Tongue (tissue), 2 donors: ENCODE data around the gene ECI1. TPM values are rescaled to one million over a fixed set of nuclear protein-coding genes. Genes with fewer than 3 reads are reported as not detected.
A peak's percentile ranks its signal among the peaks of the same experiment; 100 is the strongest.

ENCODE experiments used
- DNase-seq: peaks from one replicate; pipeline ENCODE4 v3.0.0-alpha.2; 2015
- total RNA-seq: library from RNA; depleted of rRNA; stranded (reverse); fragments of >200 nt; gene quantifications from one replicate; pipeline ENCODE4 v1.2.3, GENCODE V29; 2014

The ECI1 gene, protein sequence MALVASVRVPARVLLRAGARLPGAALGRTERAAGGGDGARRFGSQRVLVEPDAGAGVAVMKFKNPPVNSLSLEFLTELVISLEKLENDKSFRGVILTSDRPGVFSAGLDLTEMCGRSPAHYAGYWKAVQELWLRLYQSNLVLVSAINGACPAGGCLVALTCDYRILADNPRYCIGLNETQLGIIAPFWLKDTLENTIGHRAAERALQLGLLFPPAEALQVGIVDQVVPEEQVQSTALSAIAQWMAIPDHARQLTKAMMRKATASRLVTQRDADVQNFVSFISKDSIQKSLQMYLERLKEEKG
- 83.7 TPM for total RNA-seq

GRCh38 chr16:2251296-2252111, at the start of gene ECI1:
Gene ECI1, minus strand, starts transcription at chr16:2251587. Its CDS starts 21 bp downstream, at chr16:2251566.
- DNase-seq: peak; percentile 97

GRCh38 chr16:2299915-2300192, 48.5 kb upstream of the ECI1 start:
- no peak for DNase-seq

GRCh38 chr16:2299121-2299914, 47.9 kb upstream of the ECI1 start:
- DNase-seq: no peak

GRCh38 chr16:2298621-2299020, 47.2 kb upstream of the ECI1 start:
- no peak for DNase-seq

- no peak for DNase-seq
Measured at GRCh38 chr16:2297506-2297860, 46.1 kb upstream of the ECI1 start.

DNA sequence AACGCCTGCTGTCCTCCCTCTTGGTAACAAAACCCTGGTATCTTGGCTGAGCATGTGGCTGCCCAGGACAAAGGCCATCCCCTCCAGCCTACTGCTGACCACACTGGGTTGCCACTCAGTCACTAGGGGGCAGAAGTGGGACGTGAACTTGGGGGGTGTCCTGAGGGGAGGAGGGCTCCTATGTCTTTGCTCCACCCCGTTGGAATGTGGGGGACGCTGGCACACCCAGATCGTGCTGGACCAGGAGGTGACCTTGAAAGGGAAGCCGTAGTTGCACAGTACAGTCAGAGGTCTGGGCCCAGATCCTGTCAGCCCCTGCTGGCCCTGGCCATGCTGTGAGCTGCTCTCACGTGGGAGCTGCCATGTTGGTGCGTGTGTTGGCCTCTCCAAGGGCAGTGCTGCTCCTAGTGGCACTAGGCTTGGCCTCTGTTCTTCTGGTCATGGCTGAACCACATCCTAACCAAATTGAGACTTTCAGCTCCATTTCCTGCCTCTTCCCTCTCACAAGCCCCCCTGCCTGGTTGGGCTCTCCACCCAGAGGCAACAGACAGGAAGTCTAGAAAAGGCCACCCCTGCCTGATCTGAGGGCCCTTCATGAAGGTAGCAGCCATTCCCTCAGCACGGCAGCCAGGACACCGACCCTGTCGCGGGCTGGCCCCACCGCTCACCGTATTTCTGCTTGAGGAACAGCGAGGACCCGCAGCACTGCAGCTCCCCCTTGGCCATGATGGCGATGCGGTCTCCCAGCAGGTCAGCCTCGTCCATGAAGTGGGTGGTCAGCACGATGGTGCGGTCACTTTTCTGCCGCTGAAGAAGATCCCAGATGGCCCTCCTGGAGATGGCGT, 45.5 kb upstream of the ECI1 start:
- DNase-seq: no peak

DNA sequence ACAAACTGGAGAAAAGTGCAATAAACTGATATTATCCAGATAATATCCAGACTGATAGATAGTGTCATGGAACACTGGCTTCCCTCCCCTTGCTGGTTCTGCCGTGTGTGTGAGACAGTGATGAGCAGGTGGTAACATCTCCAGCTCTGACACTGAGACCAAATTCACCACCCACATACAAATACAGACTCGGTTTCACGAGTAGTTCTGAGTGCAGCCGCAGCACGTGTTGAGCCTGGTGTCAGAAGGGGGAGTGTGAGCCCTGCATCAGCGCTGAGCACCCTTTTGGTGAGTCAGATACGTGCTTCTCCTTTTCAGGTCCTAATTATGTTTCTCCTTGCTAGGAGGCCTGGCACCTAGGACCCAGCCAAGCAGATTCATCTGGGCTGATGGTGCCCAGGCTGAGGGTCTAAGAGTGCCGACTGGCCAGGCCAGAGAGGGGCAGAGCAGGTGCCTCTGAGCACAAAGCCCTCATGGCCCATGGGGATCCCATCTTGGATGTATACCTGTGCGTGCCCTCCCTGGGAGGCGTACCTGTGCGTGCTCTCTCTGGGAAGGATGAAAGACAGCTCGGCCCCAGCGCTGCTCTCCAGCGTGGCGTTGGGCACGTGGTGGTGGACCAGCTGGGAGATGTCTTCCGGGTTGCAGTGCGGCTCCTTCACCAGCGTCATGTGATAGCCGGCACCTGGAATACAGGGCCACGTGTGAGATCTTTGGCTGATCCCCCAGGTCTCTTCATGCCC, 43.8 kb upstream of the ECI1 start:
- no peak for DNase-seq

GRCh38 chr16:2292221-2292620, 40.8 kb upstream of the ECI1 start:
- no peak for DNase-seq

DNA sequence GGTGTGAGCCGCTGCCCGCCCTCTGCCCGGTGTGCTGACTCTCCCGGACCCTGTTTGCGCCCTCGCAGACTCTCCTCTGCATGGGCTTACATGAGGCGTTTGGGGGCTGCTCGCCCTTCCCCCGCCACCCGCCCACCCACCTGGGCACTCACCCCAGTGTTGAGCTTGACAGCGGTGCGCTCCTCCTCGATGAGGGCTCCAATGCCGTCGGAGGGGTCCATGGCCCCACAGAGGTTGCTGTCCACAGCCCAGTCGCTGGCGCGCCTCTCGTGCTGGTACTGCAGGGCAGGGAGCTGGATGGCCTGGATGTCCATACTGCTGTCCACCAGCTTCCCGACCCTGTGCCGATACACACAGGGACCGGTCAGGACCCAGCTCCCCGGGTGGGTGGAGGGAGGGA, 37.9 kb upstream of the ECI1 start:
- no peak for DNase-seq

DNA sequence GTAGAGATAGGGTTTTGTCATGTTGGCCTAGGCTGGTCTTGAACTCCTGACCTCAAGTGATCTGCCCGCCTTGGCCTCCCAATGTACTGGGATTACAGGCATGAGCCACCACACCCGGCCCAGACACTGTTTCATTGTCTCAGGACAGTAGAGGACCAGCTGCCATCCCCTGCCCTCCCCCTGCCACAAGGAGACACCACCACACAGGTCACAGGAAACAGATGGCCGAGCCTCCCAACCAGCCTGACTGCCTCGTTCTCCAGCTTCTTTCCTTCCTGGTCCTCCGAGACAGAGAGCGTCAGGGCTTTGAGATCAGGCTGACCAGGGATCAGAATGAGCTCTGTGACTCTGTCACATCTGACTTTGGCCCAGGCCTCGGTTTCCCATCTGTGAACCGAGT, 37.3 kb upstream of the ECI1 start:
- no peak for DNase-seq

DNA sequence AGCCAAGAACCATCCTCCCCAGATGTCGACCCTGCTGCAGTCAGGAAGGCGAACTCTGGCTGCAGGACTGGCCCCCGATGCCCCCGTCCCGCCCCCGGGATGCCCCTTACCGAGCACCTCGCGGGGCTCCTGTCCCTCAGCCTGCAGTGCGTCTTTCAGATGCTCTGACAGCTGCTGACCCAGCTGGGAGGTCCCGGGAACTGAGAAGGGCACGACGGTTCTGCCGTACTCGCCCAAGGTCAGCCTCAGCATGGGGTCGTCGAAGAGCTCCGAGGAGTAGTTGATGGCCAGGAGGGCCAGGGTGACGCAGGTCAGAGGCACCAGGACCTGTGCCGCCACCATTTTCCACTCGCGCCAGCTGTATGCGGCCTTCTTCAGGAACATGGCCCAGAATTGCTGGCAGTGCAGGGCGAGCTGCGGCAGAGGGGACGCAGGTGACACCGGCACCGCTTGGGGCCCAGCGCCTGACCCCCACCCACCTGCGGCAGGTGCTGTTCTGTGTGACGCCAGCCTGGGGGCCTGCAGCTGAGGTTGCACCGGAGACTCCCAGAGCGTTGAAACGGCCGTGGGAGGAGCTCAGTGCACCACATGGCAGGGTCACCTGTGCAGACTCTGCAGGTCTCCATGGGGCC, 36.6 kb upstream of the ECI1 start:
- DNase-seq: no peak

DNA sequence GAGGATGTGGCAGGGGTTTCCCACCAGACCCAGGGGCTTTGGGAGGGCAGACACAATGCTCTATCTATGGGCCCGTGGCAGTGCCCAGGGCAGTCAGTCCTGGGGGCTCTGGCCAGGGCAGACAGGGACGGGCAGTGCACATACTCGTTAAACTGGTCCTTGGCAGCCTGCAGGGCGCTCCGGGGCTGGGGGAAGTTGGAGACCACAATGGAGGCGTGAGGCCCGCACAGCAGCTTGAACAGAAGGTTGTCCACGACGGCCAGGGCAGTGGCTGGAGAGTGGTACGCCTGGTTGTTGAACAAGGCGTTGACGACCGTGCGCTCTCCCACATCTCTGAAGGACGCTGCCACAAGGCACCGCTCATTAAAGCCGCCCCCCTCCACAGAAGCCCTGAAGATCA, 35.2 kb upstream of the ECI1 start:
- no peak for DNase-seq

DNA sequence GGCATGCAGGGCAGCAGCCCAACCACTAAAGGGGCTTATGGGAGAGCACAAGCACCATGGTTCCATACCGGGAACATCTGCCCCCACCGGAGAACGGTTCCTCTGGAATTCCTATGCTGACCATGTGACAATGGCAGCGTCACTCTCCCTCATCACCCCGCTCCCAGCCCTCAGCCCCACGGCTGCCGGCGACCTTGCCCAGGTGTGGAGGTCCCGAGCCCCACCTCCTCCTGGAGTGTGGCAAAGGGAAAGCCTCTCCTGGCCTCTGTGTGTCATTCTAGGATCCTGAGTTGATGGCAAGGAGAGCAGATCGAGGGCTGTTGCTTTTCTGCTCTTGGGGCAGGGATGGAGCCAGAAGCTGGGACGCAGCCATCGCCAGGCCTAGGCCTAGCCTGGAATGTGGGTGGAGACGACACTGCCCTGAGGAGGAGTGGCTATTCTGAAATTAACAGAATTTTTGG, 34.4 kb upstream of the ECI1 start:
- no peak for DNase-seq

DNA sequence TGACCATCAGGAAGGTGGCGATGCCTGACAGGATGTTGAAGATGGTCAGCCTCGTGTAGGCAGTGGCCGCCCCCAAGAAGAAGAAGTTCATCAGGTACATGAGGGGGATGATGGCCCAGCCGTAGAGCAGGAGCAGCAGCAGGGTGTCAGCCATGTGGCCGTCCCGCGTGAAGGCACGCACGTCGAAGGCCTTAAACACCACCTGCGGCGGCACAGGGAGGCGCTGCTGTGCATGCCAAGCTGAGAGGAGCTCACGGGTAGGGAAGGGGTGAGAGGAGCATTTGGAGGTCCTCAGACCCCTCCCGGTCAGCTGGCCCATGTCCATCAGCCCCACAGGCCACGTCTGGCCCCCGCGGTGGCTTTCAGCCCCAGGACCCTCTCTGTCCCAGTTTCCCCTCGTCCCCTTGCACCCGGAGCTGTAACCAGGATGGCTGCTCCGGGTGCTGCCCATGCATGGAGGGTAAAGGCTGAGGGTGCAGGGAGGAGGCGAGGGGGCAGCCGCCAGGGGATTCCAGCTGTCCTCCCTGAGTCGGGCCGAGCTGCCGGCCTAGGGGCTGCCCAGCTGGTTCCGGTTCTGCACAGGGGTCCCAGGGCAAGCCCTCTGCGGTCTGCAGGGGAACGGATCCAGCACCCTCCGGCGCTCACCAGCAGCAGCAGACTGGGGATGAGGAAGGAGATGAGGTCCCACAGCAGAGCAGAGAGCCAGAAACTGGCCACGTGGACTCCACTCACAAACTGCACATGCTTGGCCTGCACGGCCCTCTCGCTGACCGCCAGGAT, 33.6 kb upstream of the ECI1 start:
- no peak for DNase-seq

DNA sequence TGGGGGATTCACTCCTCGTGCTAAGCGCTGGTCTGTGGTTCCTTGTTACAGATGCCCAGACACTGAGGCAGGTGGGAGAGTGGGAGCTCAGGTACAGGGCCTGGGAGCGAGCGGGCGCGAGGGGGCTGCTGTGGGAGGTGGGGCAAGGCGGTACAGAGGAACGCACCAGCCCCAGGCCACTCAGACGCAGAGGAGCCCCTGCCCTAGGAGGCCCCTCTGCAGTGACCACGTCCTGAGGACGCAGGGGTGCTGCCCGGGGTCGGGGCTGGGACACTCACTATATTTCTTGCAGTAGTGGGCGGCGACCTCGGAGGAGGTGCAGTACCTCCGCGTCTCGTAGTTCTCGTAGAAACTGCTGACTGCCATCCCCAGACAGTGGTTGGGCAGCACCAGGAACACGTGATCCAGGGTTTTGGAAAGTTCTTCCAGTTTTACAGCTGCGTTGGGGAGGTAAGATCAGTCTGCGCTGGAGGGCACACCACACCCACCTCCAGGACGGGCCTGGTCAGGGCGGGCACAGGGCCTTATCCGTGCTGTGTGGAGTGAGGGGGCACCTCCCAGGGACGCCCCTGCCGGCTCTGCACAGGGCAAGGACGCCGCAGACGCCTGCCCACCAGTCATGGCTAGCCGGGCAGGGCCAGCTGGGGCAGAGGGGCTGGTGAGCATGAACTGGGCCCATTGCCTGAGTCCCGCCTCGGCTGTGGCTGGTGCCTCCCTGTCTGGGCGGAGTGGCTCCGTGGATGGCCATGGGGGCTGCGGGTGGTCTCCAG, 32.8 kb upstream of the ECI1 start:
- no peak for DNase-seq

DNA sequence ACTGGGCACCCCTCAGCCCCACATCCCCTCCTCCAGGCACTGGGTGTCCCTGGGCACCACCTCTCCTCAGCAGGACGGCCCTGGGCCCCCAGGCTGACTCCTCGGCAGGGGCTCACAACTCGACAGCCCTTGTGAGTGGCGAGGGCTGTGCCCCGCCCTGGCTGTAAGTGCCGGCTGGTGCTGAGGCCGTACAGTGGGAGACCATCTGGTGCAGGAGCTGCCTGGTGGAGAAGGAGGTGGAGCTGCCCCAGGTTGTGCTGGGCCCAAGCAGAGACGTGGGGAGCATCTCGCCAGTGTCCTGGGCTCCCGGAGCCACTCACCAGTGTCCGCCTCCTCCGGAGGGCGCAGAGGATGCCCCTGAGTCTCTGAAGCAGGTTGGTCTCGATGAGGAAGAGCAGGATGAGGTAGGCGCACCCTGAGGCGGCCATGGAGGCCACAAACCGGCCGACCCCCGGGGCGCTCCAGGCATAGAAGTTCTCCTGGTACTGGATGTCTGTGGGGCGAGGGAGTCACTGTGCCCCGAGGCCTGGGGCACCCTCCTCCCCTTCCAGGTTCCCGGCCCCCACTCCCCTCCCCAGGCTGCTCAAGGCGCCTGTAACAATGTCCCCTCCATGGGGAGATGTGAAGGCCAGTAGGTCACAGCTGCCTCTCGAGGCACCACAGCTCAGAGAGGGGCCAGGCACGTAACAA, 31.6 kb upstream of the ECI1 start:
- DNase-seq: no peak

GRCh38 chr16:2282262-2282661, 30.9 kb upstream of the ECI1 start:
- no peak for DNase-seq

DNA sequence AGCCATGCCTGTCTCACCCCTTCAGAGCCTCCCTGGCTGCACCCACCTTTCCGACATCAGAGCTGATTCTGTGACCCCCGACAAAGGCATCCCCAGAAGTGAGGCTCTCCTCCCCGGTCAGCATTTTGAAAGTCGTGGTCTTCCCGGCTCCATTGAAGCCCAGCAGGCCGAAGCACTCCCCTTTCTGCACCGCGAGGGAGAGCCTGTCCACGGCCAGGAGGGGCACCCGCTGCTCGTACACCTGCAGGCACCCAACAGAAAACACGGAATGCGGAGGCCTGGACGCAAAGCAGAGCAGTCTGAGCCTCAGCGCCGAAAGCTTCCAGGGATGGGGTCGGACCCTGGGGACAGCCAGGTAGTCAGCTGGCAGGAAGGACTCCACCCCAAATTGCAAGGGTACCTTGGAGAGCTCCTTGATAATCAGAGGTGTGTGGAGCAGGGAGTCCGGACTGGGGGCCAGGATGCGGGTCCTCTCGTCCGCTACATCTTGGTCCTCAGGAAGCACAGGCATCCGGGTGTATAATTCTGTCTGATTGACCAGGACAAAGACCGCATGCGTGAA, 29.7 kb upstream of the ECI1 start:
- DNase-seq: no peak
